T-helper 2 cell (primary cell): ENCODE measurements around the gene CCL19.
"Not testable (repeated sequence)": the region's sequence is repeated elsewhere in the genome, so short reads cannot be mapped to it uniquely, and the experiment has no call there.

ENCODE experiments used
- DNase-seq, 5 experiments: peaks; one replicate each; pipeline versions ENCODE4 v3.0.0 to v3.0.0-alpha.2; 2012 to 2022
- total RNA-seq, 2 donors: gene quantifications; one replicate each; lab custom pipeline; 2026; lab: John Stamatoyannopoulos, UW

The CCL19 gene
- 0 reads per million in 2 donors for total RNA-seq

- no peak for DNase-seq
Measured at GRCh38 chr9:34690983-34691935, at the start of gene CCL19. CCL19 (minus strand) TSS chr9:34691276; CDS start chr9:34691139, 137 bp downstream.

- DNase-seq, result not testable (repeated sequence)
Measured at GRCh38 chr9:34740176-34740575, 49.1 kb upstream of the CCL19 start.

- DNase-seq, result no peak
Measured at GRCh38 chr9:34737677-34738260, 46.7 kb upstream of the CCL19 start.

GRCh38 chr9:34734720-34735119, 43.6 kb upstream of the CCL19 start:
- DNase-seq, result no peak

- no peak for DNase-seq
Measured at GRCh38 chr9:34732886-34733285, 41.8 kb upstream of the CCL19 start.

- no peak for DNase-seq
Measured at GRCh38 chr9:34732478-34732877, 41.4 kb upstream of the CCL19 start.

GRCh38 chr9:34723141-34723540, 32.1 kb upstream of the CCL19 start:
- no peak for DNase-seq

- not testable (repeated sequence) for DNase-seq
Measured at GRCh38 chr9:34719769-34720025, 28.6 kb upstream of the CCL19 start.

- DNase-seq, result no peak
Measured at GRCh38 chr9:34719021-34719768, 28.1 kb upstream of the CCL19 start.

GRCh38 chr9:34717996-34718614, 27.0 kb upstream of the CCL19 start:
- DNase-seq, result no peak

GRCh38 chr9:34716711-34717110, 25.6 kb upstream of the CCL19 start:
- no peak for DNase-seq

- no peak for DNase-seq
Measured at GRCh38 chr9:34715639-34716215, 24.7 kb upstream of the CCL19 start.

GRCh38 chr9:34714007-34714406, 22.9 kb upstream of the CCL19 start:
- DNase-seq, result no peak

GRCh38 chr9:34712140-34712539, 21.1 kb upstream of the CCL19 start:
- DNase-seq, result no peak

- no peak for DNase-seq
Measured at GRCh38 chr9:34710023-34710422, 18.9 kb upstream of the CCL19 start, which contains the start of gene CCL21. CCL21 (minus strand) TSS chr9:34710136; CDS start chr9:34710066, 70 bp downstream.

GRCh38 chr9:34709196-34709978, 18.3 kb upstream of the CCL19 start:
- DNase-seq, result no peak

GRCh38 chr9:34707130-34707529, 16.1 kb upstream of the CCL19 start:
- DNase-seq, result no peak

GRCh38 chr9:34701769-34702736, 11.0 kb upstream of the CCL19 start:
- DNase-seq, result peak; percentile 48 to 76 (median 66)

- peak; percentile 56 to 73 (median 62) for DNase-seq
Measured at GRCh38 chr9:34701023-34701768, 10.1 kb upstream of the CCL19 start.

GRCh38 chr9:34694811-34695210, 3.7 kb upstream of the CCL19 start:
- no peak for DNase-seq
